Measurements from ENCODE around the gene RPN2. TPM values are rescaled to one million over a fixed set of nuclear protein-coding genes. Genes with fewer than 3 reads are reported as not detected.

The RPN2 gene
- total RNA-seq, 1 experiment from 2014 or later, result 222 TPM

GRCh38 chr20:37242503-37242902 is 63.4 kb downstream of the RPN2 start:
- no peak for DNase-seq (ENCODE audit: low spot score)
- TF ChIP-seq CTCF (conservative IDR thresholded peaks at IDR 0.05; ENCODE audit: low read depth, low read length) (no peak), EZH2 (IDR thresholded peaks at IDR 0.05; ENCODE audit: borderline replicate concordance, low read depth, low read length, poor library complexity, severe bottlenecking) (no peak)
- Histone ChIP-seq H3K9me3 (ENCODE audit: low read depth, low read length, poor library complexity, severe bottlenecking) (no peaks in the 10 kb centered on the region), H3K27me3 (replicated peaks; ENCODE audit: insufficient read depth, low read depth, low read length, poor library complexity) (no peaks in the 10 kb centered on the region), H3K27ac (ENCODE audit: low read depth, low read length, poor library complexity, severe bottlenecking) (no peak overlapping the region), H3K4me3 (ENCODE audit: low read depth, low read length, poor library complexity, severe bottlenecking) (no peak overlapping the region), H3K36me3 (ENCODE audit: insufficient read depth, low read length, poor library complexity, severe bottlenecking) (peaks cover 57% of the 10 kb centered on the region), H3K4me1 (ENCODE audit: insufficient read depth, low read length, poor library complexity, severe bottlenecking) (no peaks in the 10 kb centered on the region)
- CTCF ChIA-PET, result no interaction called here
- intact Hi-C loops (cut with micrococcal nuclease; ENCODE audit: unreplicated experiment), result no loop called here
- no TSS peak for BruUV-seq (replicated peaks)
- POLR2A ChIA-PET (ENCODE audit: low non-redundant PET), result no interaction called here

- H3K4me3 ChIP-seq (ENCODE audit: low read depth, low read length, poor library complexity, severe bottlenecking), result no peak overlapping the region
- DNase-seq (ENCODE audit: low spot score), result no peak
- H3K9me3 ChIP-seq (ENCODE audit: low read depth, low read length, poor library complexity, severe bottlenecking), result no peaks in the 10 kb centered on the region
- H3K4me1 ChIP-seq (ENCODE audit: insufficient read depth, low read length, poor library complexity, severe bottlenecking), result no peaks in the 10 kb centered on the region
- intact Hi-C loops (cut with micrococcal nuclease; ENCODE audit: unreplicated experiment), result no loop called here
- TF ChIP-seq EZH2 (IDR thresholded peaks at IDR 0.05; ENCODE audit: borderline replicate concordance, low read depth, low read length, poor library complexity, severe bottlenecking), result no peak
- TF ChIP-seq CTCF (conservative IDR thresholded peaks at IDR 0.05; ENCODE audit: low read depth, low read length), result 0 out of 2 replicates have a peak, but pooled peaks have one; percentile 21
- no peaks in the 10 kb centered on the region for H3K27me3 ChIP-seq (replicated peaks; ENCODE audit: insufficient read depth, low read depth, low read length, poor library complexity)
- H3K27ac ChIP-seq (ENCODE audit: low read depth, low read length, poor library complexity, severe bottlenecking), result no peak overlapping the region
- ChIA-PET CTCF (no interaction called here), POLR2A (ENCODE audit: low non-redundant PET) (no interaction called here)
- H3K36me3 ChIP-seq (ENCODE audit: insufficient read depth, low read length, poor library complexity, severe bottlenecking), result peaks cover 50% of the 10 kb centered on the region
- BruUV-seq (replicated peaks), result no TSS peak
Observed at GRCh38 chr20:37243076-37243936, 64.2 kb downstream of the RPN2 start.

- TF ChIP-seq EZH2 (IDR thresholded peaks at IDR 0.05; ENCODE audit: borderline replicate concordance, low read depth, low read length, poor library complexity, severe bottlenecking), result no peak
- H3K27me3 ChIP-seq (replicated peaks; ENCODE audit: insufficient read depth, low read depth, low read length, poor library complexity), result no peaks in the 10 kb centered on the region
- peaks cover 44% of the 10 kb centered on the region for H3K36me3 ChIP-seq (ENCODE audit: insufficient read depth, low read length, poor library complexity, severe bottlenecking)
- H3K9me3 ChIP-seq (ENCODE audit: low read depth, low read length, poor library complexity, severe bottlenecking), result no peaks in the 10 kb centered on the region
- no peak overlapping the region for H3K4me3 ChIP-seq (ENCODE audit: low read depth, low read length, poor library complexity, severe bottlenecking)
- intact Hi-C loops (cut with micrococcal nuclease; ENCODE audit: unreplicated experiment), result no loop called here
- no peaks in the 10 kb centered on the region for H3K4me1 ChIP-seq (ENCODE audit: insufficient read depth, low read length, poor library complexity, severe bottlenecking)
- no peak for DNase-seq (ENCODE audit: low spot score)
- BruUV-seq (replicated peaks), result no TSS peak
- ChIA-PET CTCF (no interaction called here), POLR2A (ENCODE audit: low non-redundant PET) (no interaction called here)
- no peak overlapping the region for H3K27ac ChIP-seq (ENCODE audit: low read depth, low read length, poor library complexity, severe bottlenecking)
Observed at GRCh38 chr20:37243937-37244571, 64.9 kb downstream of the RPN2 start.
